ENCODE results near the gene POLR1B. TPM values are rescaled to one million over a fixed set of nuclear protein-coding genes. Genes with fewer than 3 reads are reported as not detected.

The POLR1B gene
- total and polyA plus RNA-seq, 10 of the 15 experiments (the other 5 are each of a cell fraction or from before 2014, with no cell fraction given) = 13.4 to 55.8 (median 35.9) TPM

DNA sequence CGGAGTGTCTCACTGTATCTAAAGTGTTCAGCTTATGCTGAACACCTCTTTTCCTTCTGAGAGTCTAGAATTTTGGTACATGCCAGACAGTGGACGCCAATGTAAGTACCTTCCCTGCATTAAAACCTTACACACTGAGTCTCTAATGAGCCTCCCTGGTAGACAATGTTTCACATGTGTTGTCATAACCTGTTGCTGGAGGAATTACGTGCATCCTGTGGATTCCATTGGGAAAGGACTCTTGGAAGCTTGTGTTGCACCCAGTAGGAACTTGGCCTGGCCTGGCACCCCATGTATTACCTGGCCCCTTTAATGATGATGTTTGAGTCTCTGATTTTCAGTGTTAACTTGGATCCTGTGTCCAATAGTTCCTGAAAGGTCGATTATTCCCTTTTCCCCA is 62.7 kb downstream of the POLR1B start:
- H3K4me2 ChIP-seq (ENCODE audit: control insufficient read depth, insufficient read depth) = no peak overlapping the region
- no peak overlapping the region for H3K27ac ChIP-seq (ENCODE audit: control insufficient read depth, insufficient read depth)
- 10% methylated on average over 4 of the region's 4 CpGs for WGBS (ENCODE audit: insufficient coverage, insufficient replicate concordance, low lambda C conversion rate, missing lambda C conversion rate)
- H3K27me3 ChIP-seq (replicated peaks in 1 of 2; ENCODE audit: control insufficient read depth in 2 of 2, insufficient read depth in 2 of 2, low read length in 1 of 2) = no peaks in the 10 kb centered on the region
- no peak for FAIRE-seq
- POLR2A ChIA-PET = no interaction called here
- DNase-seq (ENCODE audit: low read depth, low spot score) = no peak
- ATAC-seq = no peak
- TF ChIP-seq PAX5 (IDR thresholded peaks at IDR 0.05; ENCODE audit: borderline replicate concordance, low read depth, low read length) (no peak), ZNF384 (IDR thresholded peaks at IDR 0.05; ENCODE audit: borderline replicate concordance, low read depth, low read length) (no peak), ZNF24 (IDR thresholded peaks at IDR 0.05) (no peak), RUNX3 (IDR thresholded peaks at IDR 0.05; ENCODE audit: low read length) (no peak), CHD4 (IDR thresholded peaks at IDR 0.05) (no peak), ZNF217 (IDR thresholded peaks at IDR 0.05) (no peak), NR2C1 (IDR thresholded peaks at IDR 0.05) (no peak), HDAC2 (IDR thresholded peaks at IDR 0.05) (no peak)
- TF ChIP-seq, protein P1, sequence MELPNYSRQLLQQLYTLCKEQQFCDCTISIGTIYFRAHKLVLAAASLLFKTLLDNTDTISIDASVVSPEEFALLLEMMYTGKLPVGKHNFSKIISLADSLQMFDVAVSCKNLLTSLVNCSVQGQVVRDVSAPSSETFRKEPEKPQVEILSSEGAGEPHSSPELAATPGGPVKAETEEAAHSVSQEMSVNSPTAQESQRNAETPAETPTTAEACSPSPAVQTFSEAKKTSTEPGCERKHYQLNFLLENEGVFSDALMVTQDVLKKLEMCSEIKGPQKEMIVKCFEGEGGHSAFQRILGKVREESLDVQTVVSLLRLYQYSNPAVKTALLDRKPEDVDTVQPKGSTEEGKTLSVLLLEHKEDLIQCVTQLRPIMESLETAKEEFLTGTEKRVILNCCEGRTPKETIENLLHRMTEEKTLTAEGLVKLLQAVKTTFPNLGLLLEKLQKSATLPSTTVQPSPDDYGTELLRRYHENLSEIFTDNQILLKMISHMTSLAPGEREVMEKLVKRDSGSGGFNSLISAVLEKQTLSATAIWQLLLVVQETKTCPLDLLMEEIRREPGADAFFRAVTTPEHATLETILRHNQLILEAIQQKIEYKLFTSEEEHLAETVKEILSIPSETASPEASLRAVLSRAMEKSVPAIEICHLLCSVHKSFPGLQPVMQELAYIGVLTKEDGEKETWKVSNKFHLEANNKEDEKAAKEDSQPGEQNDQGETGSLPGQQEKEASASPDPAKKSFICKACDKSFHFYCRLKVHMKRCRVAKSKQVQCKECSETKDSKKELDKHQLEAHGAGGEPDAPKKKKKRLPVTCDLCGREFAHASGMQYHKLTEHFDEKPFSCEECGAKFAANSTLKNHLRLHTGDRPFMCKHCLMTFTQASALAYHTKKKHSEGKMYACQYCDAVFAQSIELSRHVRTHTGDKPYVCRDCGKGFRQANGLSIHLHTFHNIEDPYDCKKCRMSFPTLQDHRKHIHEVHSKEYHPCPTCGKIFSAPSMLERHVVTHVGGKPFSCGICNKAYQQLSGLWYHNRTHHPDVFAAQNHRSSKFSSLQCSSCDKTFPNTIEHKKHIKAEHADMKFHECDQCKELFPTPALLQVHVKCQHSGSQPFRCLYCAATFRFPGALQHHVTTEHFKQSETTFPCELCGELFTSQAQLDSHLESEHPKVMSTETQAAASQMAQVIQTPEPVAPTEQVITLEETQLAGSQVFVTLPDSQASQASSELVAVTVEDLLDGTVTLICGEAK (IDR thresholded peaks at IDR 0.05; ENCODE audit: borderline replicate concordance) = no peak
- TF ChIP-seq, protein P2, sequence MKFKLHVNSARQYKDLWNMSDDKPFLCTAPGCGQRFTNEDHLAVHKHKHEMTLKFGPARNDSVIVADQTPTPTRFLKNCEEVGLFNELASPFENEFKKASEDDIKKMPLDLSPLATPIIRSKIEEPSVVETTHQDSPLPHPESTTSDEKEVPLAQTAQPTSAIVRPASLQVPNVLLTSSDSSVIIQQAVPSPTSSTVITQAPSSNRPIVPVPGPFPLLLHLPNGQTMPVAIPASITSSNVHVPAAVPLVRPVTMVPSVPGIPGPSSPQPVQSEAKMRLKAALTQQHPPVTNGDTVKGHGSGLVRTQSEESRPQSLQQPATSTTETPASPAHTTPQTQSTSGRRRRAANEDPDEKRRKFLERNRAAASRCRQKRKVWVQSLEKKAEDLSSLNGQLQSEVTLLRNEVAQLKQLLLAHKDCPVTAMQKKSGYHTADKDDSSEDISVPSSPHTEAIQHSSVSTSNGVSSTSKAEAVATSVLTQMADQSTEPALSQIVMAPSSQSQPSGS (IDR thresholded peaks at IDR 0.05; ENCODE audit: low read length) = no peak
- TF ChIP-seq, protein P3, sequence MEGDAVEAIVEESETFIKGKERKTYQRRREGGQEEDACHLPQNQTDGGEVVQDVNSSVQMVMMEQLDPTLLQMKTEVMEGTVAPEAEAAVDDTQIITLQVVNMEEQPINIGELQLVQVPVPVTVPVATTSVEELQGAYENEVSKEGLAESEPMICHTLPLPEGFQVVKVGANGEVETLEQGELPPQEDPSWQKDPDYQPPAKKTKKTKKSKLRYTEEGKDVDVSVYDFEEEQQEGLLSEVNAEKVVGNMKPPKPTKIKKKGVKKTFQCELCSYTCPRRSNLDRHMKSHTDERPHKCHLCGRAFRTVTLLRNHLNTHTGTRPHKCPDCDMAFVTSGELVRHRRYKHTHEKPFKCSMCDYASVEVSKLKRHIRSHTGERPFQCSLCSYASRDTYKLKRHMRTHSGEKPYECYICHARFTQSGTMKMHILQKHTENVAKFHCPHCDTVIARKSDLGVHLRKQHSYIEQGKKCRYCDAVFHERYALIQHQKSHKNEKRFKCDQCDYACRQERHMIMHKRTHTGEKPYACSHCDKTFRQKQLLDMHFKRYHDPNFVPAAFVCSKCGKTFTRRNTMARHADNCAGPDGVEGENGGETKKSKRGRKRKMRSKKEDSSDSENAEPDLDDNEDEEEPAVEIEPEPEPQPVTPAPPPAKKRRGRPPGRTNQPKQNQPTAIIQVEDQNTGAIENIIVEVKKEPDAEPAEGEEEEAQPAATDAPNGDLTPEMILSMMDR (IDR thresholded peaks at IDR 0.05 in 2 of 3, conservative IDR thresholded peaks at IDR 0.05 in 1 of 3; ENCODE audit: control insufficient read depth in 2 of 3, extremely low read depth in 1 of 3, insufficient read depth in 1 of 3, low read depth in 3 of 3, low read length in 3 of 3) = no peak
- RAD21 ChIA-PET (ENCODE audit: unreplicated experiment) = interaction anchor here (5.8 to 8.3 kb wide), 2 partner anchors 21 to 123 kb away, joined by 57 to 132 read pairs; no protein-coding TSS in a partner anchor
- H3K4me1 ChIP-seq (ENCODE audit: control insufficient read depth, insufficient read depth, low read length) = no peaks in the 10 kb centered on the region; the same call in 1 of the 2 replicates
- SMC1A ChIA-PET (ENCODE audit: uncharacterized antibody, unreplicated experiment) = interaction anchor here (0.5 to 8.0 kb wide), 3 partner anchors 13 to 427 kb away, joined by 3 to 122 read pairs (median 3); no protein-coding TSS in a partner anchor
- H3K79me2 ChIP-seq (ENCODE audit: control insufficient read depth, insufficient read depth, low read length) = no peaks in the 10 kb centered on the region
- H3K4me3 ChIP-seq = no peak overlapping the region
- H3K9ac ChIP-seq (ENCODE audit: control insufficient read depth, insufficient read depth, low read length) = no peak overlapping the region
- intact Hi-C loops (cut with micrococcal nuclease; ENCODE audit: unreplicated experiment) = loop anchor here (5.0 kb wide), 1 partner anchor 352 kb away; no protein-coding TSS in a partner anchor
- H4K20me1 ChIP-seq (ENCODE audit: control insufficient read depth, insufficient read depth) = no peaks in the 10 kb centered on the region
- in situ Hi-C loops (cut with MboI) = loop anchor here (5.0 kb wide), 1 partner anchor 117 kb away; the partner anchor contains the start of gene NT5DC4
- no peak overlapping the region for H2AFZ ChIP-seq (ENCODE audit: control insufficient read depth, low read depth, low read length)
- no peaks in the 10 kb centered on the region for H3K9me3 ChIP-seq (replicated peaks; ENCODE audit: control insufficient read depth, insufficient read depth, low read length)
- H3K36me3 ChIP-seq (ENCODE audit: control insufficient read depth in 2 of 2, insufficient read depth in 2 of 2, low read length in 1 of 2) = no peaks in the 10 kb centered on the region
- CTCF ChIA-PET = interaction anchor here (1.1 to 15.3 kb wide), 5 partner anchors 21 to 338 kb away, joined by 3 to 286 read pairs (median 9); no protein-coding TSS in a partner anchor
- no TSS peak for BruUV-seq (replicated peaks)

Measured in GM12878 (cell line).